HEK293T (cell line): Measurements from ENCODE around the gene UAP1.
"Not testable (repeated sequence)": the region's sequence is repeated elsewhere in the genome, so short reads cannot be mapped to it uniquely, and the experiment has no call there.

Experiments used
- CTCF ChIA-PET: fragments of 350-600 bp; formaldehyde crosslinking; extraction: SDS; loops from one replicate; lab custom pipeline; 2021; ENCODE audit warnings: antibody characterized with exemption, inconsistent platforms; lab: Yijun Ruan, JAX
- POLR2A ChIA-PET: fragments of 350-600 bp; formaldehyde crosslinking; extraction: SDS; loops from one replicate; lab custom pipeline; 2020; ENCODE audit warnings: antibody characterized with exemption, inconsistent platforms; lab: Yijun Ruan, JAX
- DNase-seq: peaks from one replicate; pipeline ENCODE4 v3.0.0; 2012; ENCODE audit warnings: mixed read lengths; ENCODE audit errors: extremely low spot score
- ARNT ChIP-seq: fragments of 450-650 bp; IDR thresholded peaks from 2 replicates; pipeline ENCODE4 v1.6.1; 2017; ENCODE audit warnings: mild to moderate bottlenecking
- BHLHE40 ChIP-seq: fragments of 450-650 bp; IDR thresholded peaks from 2 replicates; pipeline ENCODE4 v1.6.1; 2016; ENCODE audit warnings: mild to moderate bottlenecking, moderate library complexity, borderline replicate concordance
- CTBP1 ChIP-seq: fragments of 450-650 bp; IDR thresholded peaks from 2 replicates; pipeline ENCODE4 v1.6.1; 2016; ENCODE audit warnings: borderline replicate concordance
- ELF4 ChIP-seq: fragments of 450-650 bp; IDR thresholded peaks from 2 replicates; pipeline ENCODE4 v1.6.1; 2017; ENCODE audit warnings: antibody characterized with exemption
- FOXA1 ChIP-seq: fragments of 450-650 bp; IDR thresholded peaks from 2 replicates; pipeline ENCODE4 v1.6.1; 2016; ENCODE audit warnings: mild to moderate bottlenecking
- FOXK2 ChIP-seq: fragments of 450-650 bp; IDR thresholded peaks from 2 replicates; pipeline ENCODE4 v1.6.1; 2016; ENCODE audit warnings: mild to moderate bottlenecking
- FOXM1 ChIP-seq: fragments of 450-650 bp; IDR thresholded peaks from 2 replicates; pipeline ENCODE4 v1.6.1; 2017; ENCODE audit warnings: mild to moderate bottlenecking, borderline replicate concordance
- HDGF ChIP-seq: fragments of 450-650 bp; IDR thresholded peaks from 2 replicates; pipeline ENCODE4 v1.6.1; 2017; ENCODE audit warnings: antibody characterized with exemption, borderline replicate concordance
- L3MBTL2 ChIP-seq: fragments of 450-650 bp; conservative IDR thresholded peaks from 2 replicates; pipeline ENCODE4 v1.6.1; 2016; ENCODE audit warnings: mild to moderate bottlenecking
- LEF1 ChIP-seq: fragments of 450-650 bp; IDR thresholded peaks from 2 replicates; pipeline ENCODE4 v1.6.1; 2017; ENCODE audit warnings: mild to moderate bottlenecking, borderline replicate concordance
- NFRKB ChIP-seq: fragments of 450-650 bp; IDR thresholded peaks from 2 replicates; pipeline ENCODE4 v1.6.1; 2016; ENCODE audit warnings: mild to moderate bottlenecking, moderate library complexity
- SP1 ChIP-seq: fragments of 450-650 bp; IDR thresholded peaks from 2 replicates; pipeline ENCODE4 v1.6.1; 2017
- SUZ12 ChIP-seq: fragments of 450-650 bp; IDR thresholded peaks from 2 replicates; pipeline ENCODE4 v1.6.1; 2016; ENCODE audit warnings: mild to moderate bottlenecking
- TARDBP ChIP-seq: fragments of 450-650 bp; IDR thresholded peaks from 2 replicates; pipeline ENCODE4 v1.6.1; 2016
- ZNF384 ChIP-seq: fragments of 450-650 bp; IDR thresholded peaks from 2 replicates; pipeline ENCODE4 v1.6.1; 2016
- TF ChIP-seq, protein P1 (sequence below): fragments of 450-650 bp; IDR thresholded peaks from 2 replicates; pipeline ENCODE4 v1.6.1; 2016

The UAP1 gene

DNA sequence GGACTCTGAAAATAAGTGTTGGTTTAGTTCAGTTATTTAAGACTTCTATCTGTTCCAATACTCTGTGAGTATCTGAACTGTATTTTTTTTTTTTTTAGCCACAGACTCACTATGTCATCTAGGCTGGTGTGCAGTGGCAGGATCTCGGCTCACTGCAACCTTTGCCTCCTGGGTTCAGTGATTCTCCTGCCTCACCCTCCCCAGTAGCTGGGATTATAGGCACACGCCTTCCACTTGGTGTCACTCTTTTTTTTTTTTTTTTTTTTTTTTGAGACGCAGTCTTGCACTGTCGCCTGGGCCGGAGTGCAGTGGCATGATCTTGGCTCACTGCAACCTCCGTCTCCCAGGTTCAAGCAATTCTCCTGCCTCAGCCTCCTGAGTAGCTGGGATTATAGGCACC is 21.4 kb downstream of the UAP1 start:
- CTCF ChIA-PET, DNase-seq, POLR2A ChIA-PET: not testable (repeated sequence)
- peak; percentile 47; the same call in 1 of the 2 replicates for TF ChIP-seq ZNF384

DNA sequence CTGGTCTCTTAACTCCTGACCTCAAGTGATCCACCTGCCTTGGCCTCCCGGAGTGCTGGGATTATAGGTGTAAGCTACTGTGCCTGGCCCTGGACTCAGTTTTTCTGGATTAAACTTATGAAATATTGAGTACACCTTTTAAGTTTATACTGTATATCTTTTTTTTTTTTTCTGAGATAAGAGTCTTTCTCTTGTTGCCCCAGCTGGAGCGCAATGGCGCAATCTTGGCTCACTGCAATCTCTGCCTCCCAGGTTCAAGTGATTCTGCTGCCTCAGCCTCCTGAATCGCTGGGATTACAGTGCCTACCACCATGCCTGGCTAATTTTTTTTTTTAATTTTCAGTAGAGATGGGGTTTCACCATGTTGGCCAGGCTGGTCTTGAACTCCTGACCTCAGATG is 23.6 kb downstream of the UAP1 start:
- CTCF ChIA-PET, DNase-seq: not testable (repeated sequence)
- POLR2A ChIA-PET, result interaction anchor here (0.6 kb wide), 1 partner anchor 723 kb away, joined by 3 read pairs; no protein-coding TSS in a partner anchor

DNA sequence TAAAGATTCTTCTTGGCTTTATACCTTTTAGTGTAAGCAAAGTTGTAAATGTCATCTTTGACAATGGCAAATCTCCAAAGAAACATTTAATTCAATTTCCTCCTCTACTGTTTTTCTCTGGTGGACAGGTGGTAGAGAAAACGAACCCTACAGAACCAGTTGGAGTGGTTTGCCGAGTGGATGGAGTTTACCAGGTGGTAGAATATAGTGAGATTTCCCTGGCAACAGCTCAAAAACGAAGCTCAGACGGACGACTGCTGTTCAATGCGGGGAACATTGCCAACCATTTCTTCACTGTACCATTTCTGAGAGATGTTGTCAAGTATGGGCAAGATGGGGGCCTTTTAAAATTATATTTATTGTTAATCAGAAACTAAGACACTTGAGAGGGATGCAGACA is 25.8 kb downstream of the UAP1 start:
- ChIA-PET CTCF (no interaction called here), POLR2A (no interaction called here)
- TF ChIP-seq FOXM1 (no peak), CTBP1 (no peak), LEF1 (no peak), NFRKB (no peak), SP1 (no peak), HDGF (no peak), BHLHE40 (no peak), FOXK2 (no peak), ZNF384 (no peak)
- TF ChIP-seq, protein P1, sequence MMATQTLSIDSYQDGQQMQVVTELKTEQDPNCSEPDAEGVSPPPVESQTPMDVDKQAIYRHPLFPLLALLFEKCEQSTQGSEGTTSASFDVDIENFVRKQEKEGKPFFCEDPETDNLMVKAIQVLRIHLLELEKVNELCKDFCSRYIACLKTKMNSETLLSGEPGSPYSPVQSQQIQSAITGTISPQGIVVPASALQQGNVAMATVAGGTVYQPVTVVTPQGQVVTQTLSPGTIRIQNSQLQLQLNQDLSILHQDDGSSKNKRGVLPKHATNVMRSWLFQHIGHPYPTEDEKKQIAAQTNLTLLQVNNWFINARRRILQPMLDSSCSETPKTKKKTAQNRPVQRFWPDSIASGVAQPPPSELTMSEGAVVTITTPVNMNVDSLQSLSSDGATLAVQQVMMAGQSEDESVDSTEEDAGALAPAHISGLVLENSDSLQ, result no peak
- no peak for DNase-seq

DNA sequence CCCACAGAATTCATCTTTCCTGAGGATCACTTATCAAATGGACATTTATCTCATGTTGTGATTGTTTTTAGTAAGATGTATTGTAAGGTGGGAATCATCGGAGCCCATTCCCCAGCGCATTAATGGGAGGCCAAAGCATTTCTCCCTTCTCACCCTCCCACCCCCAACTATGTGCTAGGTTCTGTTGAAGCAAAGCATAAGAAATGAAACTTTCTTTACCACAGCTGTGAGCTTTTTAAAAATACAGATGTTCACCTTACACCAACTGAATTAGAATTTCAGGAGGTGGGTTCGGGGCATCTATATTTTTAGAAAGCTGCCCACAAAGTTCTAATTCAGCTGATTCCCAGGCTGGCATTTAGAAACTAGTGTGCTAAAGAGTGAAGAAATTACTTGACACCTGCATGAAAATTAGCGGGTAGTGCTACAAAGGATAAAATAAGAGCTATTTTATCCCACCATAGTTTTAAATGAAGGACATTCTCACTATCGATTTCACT is 26.3 kb downstream of the UAP1 start:
- DNase-seq, result no peak
- POLR2A ChIA-PET, result no interaction called here
- TF ChIP-seq ARNT, result no peak
- no peak for TF ChIP-seq LEF1
- TF ChIP-seq, protein P1, result no peak
- TF ChIP-seq SP1, result no peak
- no peak for TF ChIP-seq ZNF384
- no peak for TF ChIP-seq L3MBTL2
- TF ChIP-seq FOXK2, result no peak
- TF ChIP-seq SUZ12, result no peak
- no peak for TF ChIP-seq TARDBP
- CTCF ChIA-PET, result no interaction called here

DNA sequence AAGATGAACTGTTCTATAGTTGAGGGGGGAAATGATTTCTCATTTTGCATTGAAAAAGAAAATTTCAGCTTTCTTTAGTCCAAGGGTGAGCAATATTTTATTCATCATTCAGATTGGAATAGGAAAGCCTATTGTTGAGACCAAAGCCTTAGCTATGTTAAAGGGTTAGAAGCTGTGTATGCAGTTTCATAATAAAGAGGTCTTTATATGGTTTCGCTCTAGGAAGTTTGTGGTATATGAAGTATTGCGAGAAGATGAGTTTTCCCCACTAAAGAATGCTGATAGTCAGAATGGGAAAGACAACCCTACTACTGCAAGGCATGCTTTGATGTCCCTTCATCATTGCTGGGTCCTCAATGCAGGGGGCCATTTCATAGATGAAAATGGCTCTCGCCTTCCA is 28.6 kb downstream of the UAP1 start:
- DNase-seq, result no peak
- CTCF ChIA-PET, result no interaction called here
- TF ChIP-seq FOXM1 (no peak), ELF4 (no peak), CTBP1 (no peak)
- POLR2A ChIA-PET, result no interaction called here

DNA sequence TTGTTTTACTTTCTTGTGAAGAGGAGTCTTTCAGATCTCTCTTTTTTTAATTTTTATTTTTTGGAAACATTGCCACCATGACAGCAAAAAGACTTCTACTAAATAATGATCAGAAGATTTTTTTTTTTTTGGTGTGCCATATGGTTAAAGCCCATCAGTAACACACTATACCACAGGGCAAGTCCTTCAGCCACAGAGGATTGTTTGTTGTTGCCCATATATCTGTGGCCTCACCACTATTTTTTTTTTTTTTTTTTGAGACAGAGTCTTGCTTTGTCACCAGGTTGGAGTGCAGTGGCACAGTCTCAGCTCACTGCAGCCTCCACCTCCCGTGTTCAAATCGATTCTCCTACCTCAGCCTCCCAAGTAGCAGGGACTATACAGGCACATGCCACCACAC is 29.2 kb downstream of the UAP1 start:
- ChIA-PET POLR2A (no interaction called here), CTCF (interaction anchor here (0.7 kb wide), 1 partner anchor 627 kb away, joined by 6 read pairs; no protein-coding TSS in a partner anchor)
- TF ChIP-seq FOXA1, result no peak
- no peak for TF ChIP-seq FOXK2
- TF ChIP-seq HDGF, result no peak
- no peak for TF ChIP-seq TARDBP
- TF ChIP-seq FOXM1, result no peak
- no peak for DNase-seq

DNA sequence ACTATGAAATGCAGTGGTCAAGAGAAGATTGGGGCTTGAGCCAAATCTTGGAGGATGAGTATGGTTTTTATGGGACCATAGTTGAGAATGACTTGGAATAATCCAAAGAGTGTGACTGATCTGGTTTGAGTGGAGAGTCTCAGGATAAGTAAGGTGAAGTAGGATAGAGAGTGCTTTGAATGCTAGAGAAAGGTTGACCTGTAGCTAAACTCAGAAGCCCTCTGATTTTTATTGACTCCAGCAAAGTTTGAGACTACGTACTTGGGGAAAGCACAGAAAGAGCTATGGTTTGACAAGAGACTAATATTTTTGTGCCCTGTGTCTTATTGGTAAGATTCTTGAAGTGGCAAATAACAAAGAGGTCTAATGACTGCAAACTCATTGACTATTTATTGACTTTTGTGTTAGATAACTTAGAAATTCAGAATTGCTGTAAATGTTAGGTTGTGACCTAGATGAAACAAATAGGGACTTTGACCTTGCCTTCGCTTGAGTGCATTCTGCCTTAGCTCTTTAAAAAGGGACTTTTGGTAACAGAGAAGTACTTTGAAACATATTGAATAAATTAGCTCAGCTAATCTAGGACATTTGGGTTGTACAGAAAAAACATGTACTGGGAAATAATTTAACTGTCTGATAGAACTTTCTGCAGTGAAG is 35.1 kb downstream of the UAP1 start:
- POLR2A ChIA-PET, result no interaction called here

DNA sequence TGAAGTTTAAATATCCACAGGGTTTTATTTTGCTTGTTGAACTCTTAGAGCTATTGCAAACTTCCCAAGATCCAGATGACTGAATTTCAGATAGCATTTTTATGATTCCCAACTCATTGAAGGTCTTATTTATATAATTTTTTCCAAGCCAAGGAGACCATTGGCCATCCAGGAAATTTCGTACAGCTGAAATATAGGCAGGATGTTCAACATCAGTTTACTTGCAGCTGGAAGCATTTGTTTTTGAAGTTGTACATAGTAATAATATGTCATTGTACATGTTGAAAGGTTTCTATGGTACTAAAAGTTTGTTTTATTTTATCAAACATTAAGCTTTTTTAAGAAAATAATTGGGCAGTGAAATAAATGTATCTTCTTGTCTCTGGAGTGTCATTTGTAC is 37.9 kb downstream of the UAP1 start:
- TF ChIP-seq FOXA1 (no peak), L3MBTL2 (no peak), BHLHE40 (no peak)
- TF ChIP-seq, protein P1, result no peak
- ChIA-PET CTCF (no interaction called here), POLR2A (interaction anchor here (0.6 kb wide), 1 partner anchor 25 kb away, joined by 3 read pairs; no protein-coding TSS in a partner anchor)
- DNase-seq, result no peak

More for the DNA sequence above, 35.1 kb downstream of the UAP1 start:
- TF ChIP-seq CTBP1 (no peak), ZNF384 (no peak), FOXK2 (no peak), ARNT (no peak), FOXA1 (no peak), L3MBTL2 (no peak), BHLHE40 (no peak), FOXM1 (no peak), HDGF (no peak), SUZ12 (no peak), NFRKB (no peak), TARDBP (no peak)
- DNase-seq, result no peak
- CTCF ChIA-PET, result no interaction called here

DNA sequence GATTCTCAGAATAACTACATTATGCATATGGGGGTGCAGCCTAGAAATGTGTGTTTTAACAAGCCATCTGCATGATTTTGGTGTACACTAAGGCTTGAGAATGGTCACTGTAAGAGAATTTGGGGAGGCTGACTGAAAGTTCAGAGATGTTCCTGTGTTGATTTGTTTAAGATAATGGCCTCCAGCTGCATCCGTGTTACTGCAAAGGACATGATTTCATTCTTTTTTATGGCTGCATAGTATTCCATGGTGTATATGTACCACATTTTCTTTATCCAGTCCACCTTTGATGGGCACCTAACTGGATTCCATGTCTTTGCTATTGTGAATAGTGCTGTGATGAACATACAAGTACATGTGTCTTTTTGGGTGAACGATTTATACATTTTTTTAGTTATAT is 41.6 kb downstream of the UAP1 start:
- DNase-seq, POLR2A ChIA-PET, CTCF ChIA-PET: not testable (repeated sequence)
